ENCODE results near the gene CDK19. TPM values are rescaled to one million over a fixed set of nuclear protein-coding genes. Genes with fewer than 3 reads are reported as not detected.

Gene CDK19
- total and polyA plus RNA-seq, 2 of the 4 experiments (the other 2 are of a cell fraction): 6.0 to 6.8 TPM

- ChIA-PET CTCF (interaction anchor here (1.2 to 1.3 kb wide), 3 partner anchors 14 to 188 kb away, joined by 3 to 5 read pairs (median 3); no protein-coding TSS in a partner anchor), POLR2A (ENCODE audit: unreplicated experiment) (interaction anchor here (0.6 kb wide), 1 partner anchor 199 kb away, joined by 6 read pairs; no protein-coding TSS in a partner anchor)
- H2BK120ac ChIP-seq (ENCODE audit: low read depth, low read length): no peak overlapping the region
- dilution Hi-C loops (cut with HindIII; ENCODE audit: low sequenced_read_pairs, unreplicated experiment) (no loop called here), intact Hi-C loops (cut with micrococcal nuclease) (loop anchor here (2.0 to 5.0 kb wide), 2 partner anchors 132 to 314 kb away; partner anchors contain the start of gene CDK19), in situ Hi-C loops (cut with MboI; ENCODE audit: low sequenced_read_pairs) (loop anchor here (5.0 kb wide), 2 partner anchors 199 to 269 kb away; no protein-coding TSS in a partner anchor)
- no peaks in the 10 kb centered on the region for H4K20me1 ChIP-seq (ENCODE audit: insufficient read depth, low read length)
- no peak overlapping the region for H3K9ac ChIP-seq (ENCODE audit: low read depth, low read length)
- no TSS peak for BruUV-seq (replicated peaks)
- no peaks in the 10 kb centered on the region for H3K9me3 ChIP-seq (ENCODE audit: control insufficient read depth, insufficient read depth, low read length)
- H3K27ac ChIP-seq (ENCODE audit: insufficient read depth, low read length): no peak overlapping the region
- H2BK20ac ChIP-seq (ENCODE audit: low read depth, low read length): no peak overlapping the region
- H3K79me1 ChIP-seq (ENCODE audit: low read depth in 1 of 2, low read length in 2 of 2): no peaks in the 10 kb centered on the region; a peak in 1 of 4 replicates
- H2BK15ac ChIP-seq (ENCODE audit: low read depth, low read length): no peak overlapping the region
- no peak overlapping the region for H4K91ac ChIP-seq (ENCODE audit: insufficient read depth, low read depth, low read length)
- H3K4me2 ChIP-seq (ENCODE audit: low read depth, low read length): no peak overlapping the region
- H2BK5ac ChIP-seq (ENCODE audit: low read depth, low read length, poor library complexity, severe bottlenecking): no peak overlapping the region
- H3K27me3 ChIP-seq (ENCODE audit: control insufficient read depth, insufficient read depth, low read length): no peaks in the 10 kb centered on the region
- no peak overlapping the region for H2AFZ ChIP-seq (replicated peaks; ENCODE audit: low read length, poor library complexity)
- no peak overlapping the region for H3K56ac ChIP-seq (ENCODE audit: extremely low read depth, insufficient read depth, low read length)
- DNase-seq: no peak
- no peak overlapping the region for H4K5ac ChIP-seq (ENCODE audit: low read depth, low read length)
- no peak for ATAC-seq (ENCODE audit: low read depth)
- no peaks in the 10 kb centered on the region for H3K9me1 ChIP-seq (ENCODE audit: insufficient read depth, low read length)
- H3K36me3 ChIP-seq (ENCODE audit: control insufficient read depth, insufficient read depth, low read length): no peaks in the 10 kb centered on the region
- H3K18ac ChIP-seq (ENCODE audit: low read depth, low read length): no peak overlapping the region
- no CpG with 5 or more reads among the region's 3 CpGs for WGBS, 2 experiments (ENCODE audit: extremely low coverage in 2 of 2, insufficient read length in 1 of 2)
- no peak for TF ChIP-seq NFE2L2 (IDR thresholded peaks at IDR 0.05; ENCODE audit: low read depth, low read length)
- no peak for TF ChIP-seq RAD21 (IDR thresholded peaks at IDR 0.05; ENCODE audit: low read length)
- TF ChIP-seq RCOR1 (IDR thresholded peaks at IDR 0.05; ENCODE audit: insufficient replicate concordance, low read length): no peak
- TF ChIP-seq ELK1 (IDR thresholded peaks at IDR 0.05; ENCODE audit: borderline replicate concordance, low read depth, low read length): no peak
- no peak for TF ChIP-seq CEBPB (IDR thresholded peaks at IDR 0.05; ENCODE audit: low read depth, low read length)
- TF ChIP-seq MAFK (IDR thresholded peaks at IDR 0.05; ENCODE audit: low read depth, low read length): no peak
- TF ChIP-seq MXI1 (IDR thresholded peaks at IDR 0.05; ENCODE audit: borderline replicate concordance, low read depth, low read length): no peak
- TF ChIP-seq FOS (IDR thresholded peaks at IDR 0.05; ENCODE audit: low read depth, low read length): no peak
- no peak for TF ChIP-seq RFX5 (IDR thresholded peaks at IDR 0.05; ENCODE audit: low read depth, low read length)
- TF ChIP-seq MAZ (IDR thresholded peaks at IDR 0.05; ENCODE audit: borderline replicate concordance, low read depth, low read length): no peak
- TF ChIP-seq POLR2A (IDR thresholded peaks at IDR 0.05; ENCODE audit: low read depth, low read length): no peak
- no peak for TF ChIP-seq BHLHE40 (IDR thresholded peaks at IDR 0.05; ENCODE audit: low read depth, low read length)
- TF ChIP-seq CHD1 (IDR thresholded peaks at IDR 0.05; ENCODE audit: low read depth, low read length): no peak
- TF ChIP-seq USF2 (IDR thresholded peaks at IDR 0.05; ENCODE audit: low read depth, low read length): no peak
- TF ChIP-seq SMC3 (IDR thresholded peaks at IDR 0.05; ENCODE audit: low read depth, low read length): no peak
- no peak overlapping the region for H2AK5ac ChIP-seq (ENCODE audit: low read depth, low read length)
- peaks cover 3% of the 10 kb centered on the region; the same call in 1 of the 2 replicates for H3K4me1 ChIP-seq (ENCODE audit: control insufficient read depth, insufficient read depth, low read length)
- H3K14ac ChIP-seq (replicated peaks; ENCODE audit: low read depth, low read length): no peak overlapping the region
- H4K8ac ChIP-seq (ENCODE audit: low read depth in 2 of 2, low read length in 2 of 2): no peak overlapping the region
- H3K23ac ChIP-seq (ENCODE audit: low read depth, low read length): no peak overlapping the region
- no peak overlapping the region for H2AK9ac ChIP-seq (replicated peaks; ENCODE audit: low read depth, low read length, poor library complexity)
- no peak overlapping the region for H3K4ac ChIP-seq (ENCODE audit: low read depth, low read length)
- H3K4me3 ChIP-seq (ENCODE audit: insufficient read depth, low read depth, low read length): no peak overlapping the region
These were observed 132.0 kb downstream of the CDK19 start for GRCh38 chr6:110683241-110683640.

Measured in IMR-90 (cell line).